Neutrophil (primary cell): Measurements from ENCODE around the gene PREB.
"Not testable (repeated sequence)": the region's sequence is repeated elsewhere in the genome, so short reads cannot be mapped to it uniquely, and the experiment has no call there.

ENCODE experiments used
- H3K27ac ChIP-seq: fragments of 200-600 bp; sonication (generic); 2 replicates; pipeline ENCODE4 v1.5.1; 2016; ENCODE audit warnings: mild to moderate bottlenecking, moderate library complexity
- H3K27me3 ChIP-seq: fragments of 200-600 bp; sonication (generic); 2 replicates; pipeline ENCODE4 v1.6.0; 2016; ENCODE audit warnings: mild to moderate bottlenecking
- H3K36me3 ChIP-seq: fragments of 200-600 bp; sonication (generic); 2 replicates; pipeline ENCODE4 v1.5.1; 2017
- H3K4me1 ChIP-seq, 2 experiments: fragments of 200-600 bp in 1 of 2; sonication (generic) in 1 of 2; 1 replicate in 1 of 2; 2 replicates in 1 of 2; pipeline versions ENCODE4 v1.5.1 to v1.6.1; 2013 to 2016; ENCODE audit warnings: low read depth in 1 of 2, low read length in 1 of 2, mild to moderate bottlenecking in 1 of 2, moderate library complexity in 1 of 2; ENCODE audit not compliant: control insufficient read depth in 1 of 2, insufficient read depth in 1 of 2
- H3K4me3 ChIP-seq, 2 experiments: fragments of 200-600 bp in 1 of 2; sonication (generic) in 1 of 2; 1 replicate in 1 of 2; 2 replicates in 1 of 2; pipeline ENCODE4 v1.5.1; 2013 to 2016; ENCODE audit warnings: low read depth in 1 of 2, low read length in 1 of 2, mild to moderate bottlenecking in 1 of 2, moderate library complexity in 1 of 2
- H3K9me3 ChIP-seq: fragments of 200-600 bp; sonication (generic); 2 replicates; pipeline ENCODE4 v1.5.1; 2016
- TF ChIP-seq, protein P1 (sequence below): fragments of 200-600 bp; sonication (generic); IDR thresholded peaks from 2 replicates; pipeline ENCODE4 v1.5.1; 2016; ENCODE audit warnings: antibody characterized with exemption

The PREB gene

DNA sequence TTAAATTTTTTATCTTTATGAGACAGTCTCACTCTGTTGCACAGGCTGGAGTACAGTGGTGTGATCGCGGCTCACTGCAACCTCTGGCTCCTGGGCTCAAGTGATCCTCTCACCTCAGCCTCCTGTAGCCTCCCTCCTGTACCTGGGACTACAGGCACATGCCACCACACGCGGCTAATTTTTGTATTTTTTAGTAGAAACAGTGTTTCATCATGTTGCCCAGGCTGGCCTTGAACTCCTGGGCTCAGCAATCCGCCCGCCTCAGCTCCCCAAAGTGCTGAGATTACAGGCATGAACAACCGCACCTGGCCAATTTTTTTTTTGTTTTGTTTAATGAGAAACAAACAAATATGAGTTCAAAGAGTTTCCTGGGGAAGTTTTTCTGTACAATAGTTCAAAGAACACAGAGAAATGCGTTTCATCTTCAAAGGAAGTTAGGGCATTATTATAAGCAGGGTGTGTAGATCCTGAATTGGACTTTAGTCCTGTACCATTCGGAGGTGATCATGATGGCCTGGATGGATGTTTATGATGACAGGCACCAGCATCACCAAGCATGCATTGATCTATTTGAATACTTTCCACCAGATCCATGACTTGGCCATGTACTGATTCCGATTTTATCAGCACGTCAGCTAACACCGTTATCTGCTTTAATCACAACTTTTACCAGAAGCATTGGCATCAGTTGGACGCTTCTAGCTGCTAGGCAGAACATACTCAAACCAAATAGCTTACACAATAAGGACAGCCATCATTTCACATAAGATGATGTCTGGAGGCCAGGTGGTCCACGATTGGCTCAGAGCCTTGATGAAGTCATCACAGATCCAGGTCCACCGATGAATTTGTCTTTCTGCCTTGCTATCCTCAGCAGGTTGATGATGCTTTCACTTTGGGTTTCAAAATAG, 43.3 kb upstream of the PREB start:
- Histone ChIP-seq H3K9me3 (no peaks in the 10 kb centered on the region), H3K27ac (no peak overlapping the region), H3K4me1 (no peaks in the 10 kb centered on the region), H3K4me3 (no peak overlapping the region), H3K27me3 (peaks cover 19% of the 10 kb centered on the region), H3K36me3 (no peaks in the 10 kb centered on the region)
- TF ChIP-seq, protein P1, sequence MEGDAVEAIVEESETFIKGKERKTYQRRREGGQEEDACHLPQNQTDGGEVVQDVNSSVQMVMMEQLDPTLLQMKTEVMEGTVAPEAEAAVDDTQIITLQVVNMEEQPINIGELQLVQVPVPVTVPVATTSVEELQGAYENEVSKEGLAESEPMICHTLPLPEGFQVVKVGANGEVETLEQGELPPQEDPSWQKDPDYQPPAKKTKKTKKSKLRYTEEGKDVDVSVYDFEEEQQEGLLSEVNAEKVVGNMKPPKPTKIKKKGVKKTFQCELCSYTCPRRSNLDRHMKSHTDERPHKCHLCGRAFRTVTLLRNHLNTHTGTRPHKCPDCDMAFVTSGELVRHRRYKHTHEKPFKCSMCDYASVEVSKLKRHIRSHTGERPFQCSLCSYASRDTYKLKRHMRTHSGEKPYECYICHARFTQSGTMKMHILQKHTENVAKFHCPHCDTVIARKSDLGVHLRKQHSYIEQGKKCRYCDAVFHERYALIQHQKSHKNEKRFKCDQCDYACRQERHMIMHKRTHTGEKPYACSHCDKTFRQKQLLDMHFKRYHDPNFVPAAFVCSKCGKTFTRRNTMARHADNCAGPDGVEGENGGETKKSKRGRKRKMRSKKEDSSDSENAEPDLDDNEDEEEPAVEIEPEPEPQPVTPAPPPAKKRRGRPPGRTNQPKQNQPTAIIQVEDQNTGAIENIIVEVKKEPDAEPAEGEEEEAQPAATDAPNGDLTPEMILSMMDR: no peak

- H3K27me3 ChIP-seq: peaks cover 34% of the 10 kb centered on the region
- H3K4me1 ChIP-seq, H3K4me3 ChIP-seq, H3K9me3 ChIP-seq, H3K36me3 ChIP-seq, H3K27ac ChIP-seq: not testable (repeated sequence)
These were observed 41.3 kb upstream of the PREB start for GRCh38 chr2:27175781-27176180.

GRCh38 chr2:27175330-27175729, 40.9 kb upstream of the PREB start:
- Histone ChIP-seq H3K4me3 (no peak overlapping the region), H3K9me3 (no peaks in the 10 kb centered on the region), H3K27ac (no peak overlapping the region), H3K4me1 (no peaks in the 10 kb centered on the region), H3K36me3 (no peaks in the 10 kb centered on the region), H3K27me3 (peaks cover 39% of the 10 kb centered on the region)
- TF ChIP-seq, protein P1: no peak

- peaks cover 0 to 4% of the 10 kb centered on the region in 2 experiments for H3K4me1 ChIP-seq
- TF ChIP-seq, protein P1: no peak
- no peaks in the 10 kb centered on the region for H3K36me3 ChIP-seq
- H3K27ac ChIP-seq: no peak overlapping the region
- H3K27me3 ChIP-seq: peaks cover 44% of the 10 kb centered on the region
- no peak overlapping the region for H3K4me3 ChIP-seq
- H3K9me3 ChIP-seq: no peaks in the 10 kb centered on the region
These were observed 40.2 kb upstream of the PREB start for GRCh38 chr2:27174638-27175037.

DNA sequence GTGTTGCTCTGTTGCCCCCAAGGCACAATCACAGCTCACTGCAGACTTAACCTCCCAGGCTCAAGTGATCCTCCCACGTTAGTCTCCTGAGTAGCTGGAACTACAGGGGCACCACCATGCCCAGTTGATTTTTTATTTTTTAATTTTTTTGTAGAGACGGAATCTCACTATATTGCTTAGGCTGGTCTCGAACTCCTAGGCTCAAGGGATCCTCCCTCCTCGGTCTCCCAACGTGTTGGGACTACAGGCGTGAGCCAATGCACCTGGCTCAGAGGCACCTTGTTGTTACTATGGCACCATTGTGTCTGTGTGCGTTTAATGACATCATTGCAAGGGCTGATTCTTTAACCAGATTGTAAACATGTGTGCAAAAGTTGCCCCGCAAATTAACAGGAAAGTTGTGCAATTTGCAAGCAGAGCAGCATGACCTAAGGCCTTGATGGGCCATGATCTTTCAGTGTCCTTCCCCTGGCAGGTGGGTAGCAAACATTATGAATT, 37.0 kb upstream of the PREB start:
- H3K4me1 ChIP-seq: peaks cover 0 to 4% of the 10 kb centered on the region in 2 experiments
- H3K36me3 ChIP-seq: no peaks in the 10 kb centered on the region
- H3K27ac ChIP-seq: no peak overlapping the region
- TF ChIP-seq, protein P1: no peak
- H3K27me3 ChIP-seq: peaks cover 26% of the 10 kb centered on the region
- no peaks in the 10 kb centered on the region for H3K9me3 ChIP-seq
- no peak overlapping the region for H3K4me3 ChIP-seq
